Measurements from ENCODE around the gene KIF12.
"Not testable (repeated sequence)": the region's sequence is repeated elsewhere in the genome, so short reads cannot be mapped to it uniquely, and the experiment has no call there.

The KIF12 gene

DNA sequence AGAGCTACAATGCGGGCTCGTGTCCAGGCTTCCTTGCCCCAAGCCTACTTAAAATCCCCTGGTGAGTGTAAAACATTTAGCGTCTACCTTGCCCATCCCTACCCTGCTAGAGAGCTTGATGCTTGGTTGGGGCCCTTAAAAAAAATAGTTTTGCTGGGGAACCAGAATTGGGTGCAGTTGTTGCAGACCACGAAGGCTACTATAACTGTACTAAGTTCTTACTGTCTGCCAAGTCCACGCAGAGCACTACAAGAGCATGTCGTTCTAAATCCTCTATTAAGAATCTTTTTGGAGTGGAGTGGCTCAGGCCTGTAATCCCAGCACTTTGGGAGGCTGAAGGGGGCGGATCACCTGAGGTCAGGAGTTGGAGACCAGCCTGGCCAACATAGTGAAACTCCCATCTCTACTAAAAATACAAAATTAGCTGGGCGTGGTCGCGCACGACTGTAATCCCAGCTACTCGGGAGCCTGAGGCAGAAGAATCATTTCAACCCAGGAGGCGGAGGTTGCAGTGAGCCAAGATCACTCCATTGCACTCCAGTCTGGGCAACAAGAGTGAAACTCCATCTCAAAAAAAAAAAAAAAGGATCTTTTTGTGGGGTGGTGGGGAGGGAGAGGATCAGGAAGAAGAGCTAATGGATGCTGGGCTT is 16.2 kb downstream of the KIF12 start:
- not testable (repeated sequence) for DNase-seq

- DNase-seq: peak; percentile 85
Measured at GRCh38 chr9:114082017-114082762, 16.9 kb downstream of the KIF12 start.

DNA sequence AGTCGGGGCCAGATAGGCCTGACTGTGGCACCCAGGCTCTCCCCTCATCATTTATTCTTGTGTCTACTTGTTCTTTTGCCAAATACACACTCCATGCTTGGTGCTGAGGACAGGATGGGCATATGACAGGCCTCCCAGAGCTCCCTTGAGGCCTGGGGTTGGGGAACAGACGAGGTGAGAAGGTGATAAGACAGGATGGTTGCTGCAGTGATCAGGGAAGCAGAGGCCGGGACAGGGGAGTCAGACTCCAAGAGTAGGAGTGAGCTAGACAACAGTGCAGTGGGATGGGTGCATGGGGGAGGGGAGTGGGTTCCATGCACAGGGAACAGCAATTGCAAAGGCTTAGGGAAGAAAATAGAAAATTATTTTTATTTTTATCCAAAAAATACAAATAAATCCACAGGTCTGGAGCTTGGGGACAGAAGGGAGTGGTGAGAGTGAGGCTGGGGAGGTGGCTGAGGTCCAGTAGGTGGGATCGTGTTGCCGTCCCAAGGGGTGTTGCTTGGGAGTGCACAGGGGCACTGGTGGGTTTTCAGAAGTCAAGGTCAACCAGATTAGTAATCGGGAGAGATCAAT is 17.6 kb downstream of the KIF12 start:
- DNase-seq: no peak

DNA sequence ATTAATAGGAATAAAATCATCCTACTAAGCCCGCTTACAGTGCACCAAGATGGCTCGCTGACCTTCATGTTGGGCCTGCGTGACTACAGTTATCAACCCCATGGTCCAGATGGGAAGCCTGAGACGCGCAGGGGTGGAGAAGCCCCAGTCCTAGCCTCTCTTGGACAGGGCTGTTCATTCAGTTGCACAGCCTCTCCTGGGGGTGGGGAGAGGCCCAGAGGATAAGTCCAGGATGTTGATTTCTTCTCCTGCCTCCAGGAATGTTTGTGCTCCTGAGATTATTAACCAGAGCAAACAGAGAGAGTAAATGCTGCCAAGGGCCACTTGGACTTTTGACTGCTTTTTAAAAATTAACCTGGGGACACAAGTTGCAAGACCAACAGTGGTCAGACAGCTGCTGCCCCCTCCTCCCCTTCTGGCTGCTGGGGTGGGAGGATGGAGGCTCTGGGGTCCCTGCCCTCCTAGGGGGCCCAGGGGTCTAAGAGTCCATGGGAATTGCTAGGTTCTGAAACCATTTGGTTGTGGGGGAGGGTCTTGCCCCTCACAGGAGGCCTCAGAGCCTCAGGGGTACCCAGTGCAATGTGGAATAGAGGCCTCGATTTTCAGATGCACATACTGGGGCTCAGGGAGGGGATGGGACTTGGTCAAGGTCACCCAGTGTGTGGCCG is 18.2 kb downstream of the KIF12 start:
- no peak for DNase-seq

GRCh38 chr9:114080195-114080772 is 18.8 kb downstream of the KIF12 start:
- no peak for DNase-seq

DNA sequence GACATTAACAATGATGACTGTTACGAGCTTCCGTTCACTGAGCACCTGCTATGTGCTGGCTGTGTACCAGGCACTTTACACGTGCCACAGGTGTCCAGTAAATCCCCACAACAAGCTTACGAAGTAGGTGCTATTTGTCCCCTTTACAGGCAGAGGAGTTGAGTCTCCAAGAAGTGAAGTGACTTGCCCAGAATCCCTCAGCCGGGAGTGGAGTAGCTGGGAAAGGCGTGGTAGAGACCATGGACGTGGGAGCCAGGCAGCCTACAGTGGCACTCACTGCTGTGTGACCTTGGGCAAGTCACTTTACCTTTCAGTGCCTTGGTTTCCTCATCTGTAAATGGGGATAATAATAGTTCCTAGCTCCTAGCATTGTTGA is 20.3 kb downstream of the KIF12 start:
- DNase-seq: no peak

DNA sequence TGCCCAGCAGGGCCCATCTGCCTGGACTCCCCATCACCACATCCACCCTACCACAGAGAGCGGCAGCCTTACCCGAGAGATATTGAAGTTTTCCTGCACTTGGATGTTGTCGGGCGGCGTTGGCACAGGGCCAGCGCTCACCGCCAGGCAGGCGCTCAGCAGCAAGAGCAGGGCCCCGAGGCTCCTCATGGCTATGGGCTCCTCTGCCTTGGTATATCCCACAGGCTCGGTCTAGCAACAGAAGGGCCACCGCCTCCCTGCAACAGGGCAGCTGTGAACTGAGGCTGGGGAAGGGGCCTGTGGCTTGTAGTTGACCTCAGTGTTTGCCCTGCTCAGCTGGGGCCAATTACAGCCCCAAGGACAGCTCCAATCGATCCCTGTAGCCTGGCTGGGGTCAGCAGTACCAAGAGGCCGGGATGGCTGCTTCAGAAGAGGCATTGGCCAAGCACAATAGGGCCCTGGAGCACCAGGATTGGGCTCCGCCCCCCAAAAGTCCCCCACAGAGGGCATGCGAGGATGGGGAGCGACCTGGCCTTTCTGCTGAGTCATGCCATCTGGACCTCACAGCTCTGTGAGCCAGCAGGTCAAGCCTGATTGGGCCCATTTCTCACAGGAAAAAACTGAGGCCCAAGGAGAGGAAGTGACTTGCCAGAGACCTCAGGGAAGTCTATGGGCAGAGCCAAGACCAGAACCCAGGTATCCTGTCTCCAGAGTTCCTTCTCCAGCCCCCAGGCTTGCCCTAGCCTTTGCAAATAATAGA is 20.9 kb downstream of the KIF12 start, which contains the start of gene AMBP:
TSS of gene AMBP (minus strand) at position 280 of the 760 bp plus-strand sequence. CDS start at position 189, 91 bp downstream.
- no peak for DNase-seq

DNA sequence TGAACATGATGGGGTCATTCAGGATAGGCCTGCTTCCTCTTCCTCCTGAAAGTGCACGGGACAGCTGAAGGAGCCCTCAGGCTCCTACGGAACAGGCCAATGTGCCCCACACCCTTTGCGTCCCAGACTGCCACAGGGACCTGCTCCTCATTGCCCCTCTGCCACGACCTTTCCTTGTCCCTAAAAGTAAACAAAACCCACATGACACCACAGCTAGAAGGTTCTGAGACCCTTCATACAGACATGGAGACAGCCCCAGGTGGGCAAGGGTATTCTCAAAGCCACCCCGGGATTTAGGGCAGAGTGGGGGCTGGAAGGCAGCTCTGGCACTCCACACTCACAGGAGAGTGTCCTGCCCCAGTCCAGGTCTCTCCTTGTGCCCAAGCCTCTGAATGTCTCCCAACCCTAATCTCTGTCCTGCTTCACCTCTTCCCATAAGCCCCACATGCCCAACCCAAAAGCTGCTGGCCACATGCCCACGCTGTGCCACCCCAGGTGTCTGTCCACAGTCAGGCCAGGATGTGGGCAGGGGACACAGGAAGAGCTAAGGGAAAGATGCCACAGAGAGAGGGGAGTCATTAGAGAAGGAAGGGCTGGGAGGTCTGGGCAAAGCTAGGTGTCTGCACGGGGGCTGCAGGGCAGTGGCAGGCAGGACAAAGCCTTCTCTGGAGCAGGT is 21.8 kb downstream of the KIF12 start:
- no peak for DNase-seq

DNA sequence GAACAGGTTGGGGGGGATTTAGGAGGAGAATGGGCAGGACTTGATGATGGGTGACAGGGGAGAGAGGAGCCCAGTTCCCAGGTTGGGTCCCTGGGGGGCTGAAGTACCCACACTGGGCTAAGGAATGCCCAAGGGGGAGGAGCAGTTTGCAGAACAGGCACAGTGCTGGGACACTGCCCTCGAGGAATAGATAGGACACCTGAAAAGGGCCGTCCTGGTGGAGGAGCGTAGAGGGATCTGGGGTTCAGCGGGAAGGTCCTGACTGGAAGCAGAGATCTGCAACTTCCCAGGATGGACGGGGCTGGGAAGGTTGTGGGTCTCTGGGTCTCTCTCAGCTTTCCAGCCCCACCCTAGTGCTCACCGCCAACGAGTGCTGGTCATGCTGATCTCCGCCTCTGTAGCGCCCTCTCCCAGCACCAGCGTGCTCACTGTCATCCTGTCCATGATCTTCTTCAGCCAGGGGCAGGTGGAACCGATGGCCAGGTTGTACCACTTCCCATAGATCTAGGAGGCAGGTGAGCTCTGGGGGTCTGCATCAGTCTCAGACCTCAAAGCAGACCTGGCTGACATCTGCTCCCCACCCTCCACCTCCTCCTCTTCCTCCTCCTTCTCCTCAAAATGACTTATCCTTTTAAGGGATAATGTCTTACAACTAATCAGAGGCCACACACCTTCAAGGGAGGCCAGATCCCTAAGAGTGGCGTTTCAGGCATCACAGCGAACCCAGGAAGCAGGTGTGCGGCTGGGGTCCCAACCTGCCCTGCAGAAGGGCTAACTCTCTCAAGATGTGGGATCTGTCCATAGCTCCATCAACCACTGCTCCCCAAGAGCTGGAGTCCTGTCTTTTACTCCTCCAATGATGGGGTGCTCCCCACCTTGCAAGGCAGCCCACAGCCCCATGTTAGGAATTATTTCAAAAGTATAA is 22.6 kb downstream of the KIF12 start:
- DNase-seq: no peak

GRCh38 chr9:114075602-114076001 is 23.5 kb downstream of the KIF12 start:
- DNase-seq: no peak

GRCh38 chr9:114072184-114073140 is 26.6 kb downstream of the KIF12 start:
- DNase-seq: peak; percentile 13

DNA sequence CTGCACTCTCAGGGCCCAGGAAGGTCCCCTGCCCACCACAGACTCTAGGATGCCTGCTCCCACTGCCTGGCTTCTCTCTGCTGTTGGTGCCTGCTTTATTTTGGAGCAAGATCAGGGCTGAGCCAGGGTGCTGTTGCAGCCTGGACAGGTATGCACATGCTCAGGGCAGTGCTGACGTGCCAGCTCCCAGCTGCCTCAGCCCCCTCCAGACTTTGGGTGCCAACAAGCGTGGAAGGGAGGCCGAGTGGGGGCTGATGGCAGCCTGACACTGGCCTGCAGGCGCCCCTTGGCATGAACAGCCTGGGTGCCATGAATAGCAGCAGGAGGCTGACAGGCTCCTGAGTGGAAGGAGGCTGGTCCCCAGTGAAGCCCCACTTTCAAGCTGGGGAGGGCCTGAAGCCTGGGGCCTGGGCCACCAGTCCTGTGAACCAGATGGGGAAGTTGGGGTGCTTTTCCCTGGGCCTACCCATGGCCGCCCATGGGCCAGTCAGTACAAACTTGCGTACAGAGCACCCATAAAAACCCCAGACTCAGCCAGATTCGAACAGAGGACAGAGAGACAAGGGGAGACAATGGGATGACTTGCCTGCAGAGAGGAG is 27.8 kb downstream of the KIF12 start:
- peak; percentile 5 for DNase-seq

DNA sequence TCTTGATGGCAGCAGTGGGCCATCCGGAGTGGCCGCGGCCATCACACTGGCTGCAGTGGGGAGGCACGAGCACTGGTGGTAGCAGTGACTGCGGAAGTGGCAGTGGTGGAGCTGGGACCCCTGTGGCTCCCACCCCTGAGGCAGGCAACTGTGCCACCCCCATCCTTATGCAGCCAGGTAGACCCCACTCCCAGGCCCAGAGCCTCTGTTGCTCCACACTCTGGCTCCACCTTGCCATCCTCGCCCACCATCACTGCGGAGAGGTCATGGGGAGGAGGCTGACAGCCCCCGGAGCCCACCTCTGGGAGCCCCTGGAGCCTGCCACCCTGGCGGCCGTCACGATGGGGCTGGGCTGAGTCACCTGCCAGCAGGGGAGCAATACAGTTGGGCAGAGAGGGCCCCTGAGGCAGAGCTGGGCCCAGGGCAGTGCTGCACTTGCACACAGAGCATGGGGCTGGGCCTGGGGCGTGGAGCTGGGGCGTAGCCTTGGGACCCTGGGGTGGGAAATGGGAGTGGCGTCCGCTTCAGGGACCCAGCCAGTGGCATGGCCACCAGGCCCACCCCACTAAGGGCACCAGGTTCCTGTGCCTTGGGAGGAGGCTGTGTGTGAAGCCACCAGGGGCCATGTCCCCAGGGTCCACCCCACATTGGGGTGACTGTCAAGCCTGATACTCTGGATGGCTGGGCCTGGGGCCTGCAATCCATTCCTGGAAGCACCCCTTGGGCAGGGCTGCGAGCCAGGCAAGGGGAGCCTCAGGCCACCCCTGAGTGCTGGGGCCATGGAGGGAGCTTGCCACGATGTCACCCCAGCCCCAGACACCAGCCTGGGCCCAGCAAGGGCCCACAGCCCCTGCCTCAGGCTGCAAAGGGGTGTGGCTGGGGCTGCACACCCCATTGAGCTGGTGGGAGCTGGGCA is 28.6 kb downstream of the KIF12 start:
- no peak for DNase-seq

DNA sequence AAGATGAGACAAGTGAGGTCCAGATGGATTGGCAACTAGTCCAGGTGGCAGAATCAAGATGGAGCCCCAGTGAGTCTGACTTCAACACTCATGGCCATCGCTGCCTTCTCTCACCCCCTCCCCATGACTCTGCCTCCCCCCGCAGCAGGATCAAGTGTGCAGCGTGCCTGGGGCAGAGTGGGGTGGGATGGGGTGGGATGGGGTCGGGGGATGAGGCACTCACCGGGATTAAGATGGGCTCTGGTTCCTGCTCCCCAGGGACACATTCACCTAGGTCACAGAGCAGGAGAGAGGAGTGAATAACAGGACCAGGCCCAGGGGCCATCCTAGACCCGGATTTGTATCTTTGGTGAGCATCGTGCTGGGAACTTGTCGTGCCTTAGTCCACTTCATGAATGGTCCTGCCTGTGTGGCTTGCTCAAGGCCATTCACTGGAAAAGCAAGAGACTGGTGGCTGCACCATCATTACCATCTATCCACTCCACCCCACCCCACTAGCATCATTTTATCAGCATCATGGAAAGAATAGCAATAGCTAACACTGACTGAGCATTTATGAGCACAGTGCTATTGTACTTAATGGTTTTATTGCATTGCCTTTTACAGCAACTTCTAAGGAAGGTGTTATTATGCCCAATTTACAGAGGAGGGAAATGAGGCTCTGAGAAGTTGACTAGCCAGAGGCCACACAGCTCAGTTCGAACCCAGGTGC is 29.5 kb downstream of the KIF12 start:
- no peak for DNase-seq

DNA sequence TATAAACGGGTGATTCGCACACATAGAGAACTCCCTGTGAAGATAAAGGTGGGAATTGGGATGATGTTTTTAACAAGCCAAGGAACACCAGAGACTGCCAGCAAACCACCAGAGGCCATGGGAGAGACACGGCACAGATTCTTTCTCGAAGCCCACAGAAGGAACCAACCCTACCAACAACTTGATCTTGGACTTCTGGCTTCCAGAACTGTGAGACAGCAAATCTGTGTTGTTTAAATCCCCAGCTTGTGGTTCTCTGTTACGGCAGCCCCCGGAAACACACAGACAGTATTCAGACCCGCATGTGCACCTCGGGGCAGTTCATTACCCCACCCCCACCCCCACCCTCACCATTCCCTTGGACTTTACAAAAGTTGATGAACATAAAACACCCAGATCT is 33.8 kb downstream of the KIF12 start:
- no peak for DNase-seq

- DNase-seq: no peak
Measured at GRCh38 chr9:114061830-114062474, 37.1 kb downstream of the KIF12 start.

DNA sequence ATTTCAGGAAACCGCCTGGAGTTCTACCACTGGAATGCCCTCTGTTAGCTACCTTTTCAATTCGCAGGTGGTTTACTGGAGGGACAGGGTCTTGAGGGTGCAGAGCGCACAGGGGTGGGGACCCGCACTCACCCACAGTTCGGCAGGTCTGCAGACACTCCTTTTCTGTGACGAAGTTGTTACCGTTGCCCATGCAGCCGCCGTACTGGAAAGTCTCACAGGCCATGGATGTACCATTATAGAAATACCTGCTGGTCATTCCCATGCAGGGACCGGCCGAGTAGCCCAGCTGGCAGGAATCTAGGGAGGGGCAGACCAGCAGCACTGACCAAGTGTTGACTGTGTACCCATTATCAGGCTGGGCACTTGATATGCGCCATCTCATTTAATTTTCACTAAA is 37.8 kb downstream of the KIF12 start:
- DNase-seq: no peak

Measured in NCI-H1694 treated with DMSO at 0.1 percent for 48 hours (cell line).